CD14-positive monocyte (primary cell): ENCODE measurements around the gene NNAT. TPM values are rescaled to one million over a fixed set of nuclear protein-coding genes. Genes with fewer than 3 reads are reported as not detected.

Source experiments
- DNase-seq, 3 donors: peaks; one replicate each; pipeline ENCODE4 v3.0.0-alpha.2; 2011 to 2022
- H2AFZ ChIP-seq: 2 replicates; pipeline ENCODE4 v1.6.0; 2012; ENCODE audit warnings: mild to moderate bottlenecking, low read depth, low read length, inconsistent platforms; ENCODE audit not compliant: insufficient read depth, poor library complexity, severe bottlenecking
- H3K27ac ChIP-seq, 2 donors: 1 replicate in 1 of 2; 2 replicates in 1 of 2; pipeline ENCODE4 v1.5.1; 2012 to 2013; ENCODE audit warnings: low read length in 2 of 2, control low read depth in 1 of 2, inconsistent platforms in 1 of 2, low read depth in 1 of 2, mild to moderate bottlenecking in 1 of 2
- H3K27me3 ChIP-seq, 2 donors: one replicate each; pipeline versions ENCODE4 v1.6.0 to v1.6.1; 2011 to 2013; ENCODE audit warnings: low read length in 2 of 2; ENCODE audit not compliant: control insufficient read depth in 2 of 2, insufficient read depth in 2 of 2
- H3K36me3 ChIP-seq, 2 donors: replicated peaks in 1 of 2; 1 replicate in 1 of 2; 2 replicates in 1 of 2; pipeline versions ENCODE4 v1.5.1 to v1.6.1; 2012 to 2013; ENCODE audit warnings: low read length in 2 of 2, control low read depth in 1 of 2, inconsistent platforms in 1 of 2, mild to moderate bottlenecking in 1 of 2; ENCODE audit not compliant: insufficient read depth in 2 of 2, control insufficient read depth in 1 of 2
- H3K4me1 ChIP-seq, 2 donors: 1 replicate in 1 of 2; 2 replicates in 1 of 2; pipeline versions ENCODE4 v1.5.1 to v1.6.1; 2012 to 2013; ENCODE audit warnings: low read length in 2 of 2, control low read depth in 1 of 2, inconsistent platforms in 1 of 2, mild to moderate bottlenecking in 1 of 2, moderate library complexity in 1 of 2; ENCODE audit not compliant: insufficient read depth in 2 of 2, control insufficient read depth in 1 of 2
- H3K4me2 ChIP-seq: replicated peaks from 2 replicates; pipeline ENCODE3; 2012; ENCODE audit warnings: low read length, moderate library complexity, mild to moderate bottlenecking; ENCODE audit not compliant: poor library complexity, severe bottlenecking; ENCODE audit errors: extremely low read depth
- H3K4me3 ChIP-seq, 3 experiments: fragments of 200-600 bp in 1 of 3; sonication (generic) in 1 of 3; replicated peaks in 1 of 3; 1 replicate in 2 of 3; 2 replicates in 1 of 3; pipeline ENCODE4 v1.5.1; 2011 to 2013; ENCODE audit warnings: low read length in 3 of 3, mild to moderate bottlenecking in 3 of 3, control low read depth in 2 of 3, low read depth in 2 of 3, inconsistent platforms in 1 of 3, moderate library complexity in 1 of 3
- H3K79me2 ChIP-seq: 2 replicates; pipeline ENCODE4 v1.6.0; 2012; ENCODE audit warnings: mild to moderate bottlenecking, control low read depth, inconsistent platforms, low read length, moderate library complexity; ENCODE audit not compliant: insufficient read depth
- H3K9ac ChIP-seq: 2 replicates; pipeline ENCODE4 v1.6.0; 2017; ENCODE audit warnings: low read length, mild to moderate bottlenecking; ENCODE audit not compliant: insufficient read depth, poor library complexity, severe bottlenecking
- H3K9me3 ChIP-seq, 2 donors: replicated peaks in 1 of 2; 1 replicate in 1 of 2; 2 replicates in 1 of 2; pipeline versions ENCODE4 v1.5.1 to v1.6.1; 2012 to 2013; ENCODE audit warnings: low read length in 2 of 2, control low read depth in 1 of 2; ENCODE audit not compliant: control insufficient read depth in 1 of 2, insufficient read depth in 1 of 2
- H4K20me1 ChIP-seq: 2 replicates; pipeline ENCODE4 v1.6.0; 2012; ENCODE audit warnings: mild to moderate bottlenecking, low read length, control low read depth, moderate library complexity; ENCODE audit not compliant: insufficient read depth
- H3K27ac Mint-ChIP-seq, 7 donors: one replicate each; pipeline ENCODE4 v1.8.0; 2020; ENCODE audit warnings: mild to moderate bottlenecking in 7 of 7, mixed read lengths in 7 of 7, moderate library complexity in 6 of 7, inconsistent platforms in 2 of 7
- H3K27me3 Mint-ChIP-seq, 3 donors: one replicate each; pipeline ENCODE4 v1.8.0; 2021 to 2022; ENCODE audit warnings: low read depth in 3 of 3, mild to moderate bottlenecking in 3 of 3, mixed read lengths in 3 of 3, moderate library complexity in 3 of 3, inconsistent platforms in 1 of 3
- H3K36me3 Mint-ChIP-seq, 2 donors: one replicate each; pipeline ENCODE4 v1.8.0; 2020; ENCODE audit warnings: mixed read lengths in 2 of 2, inconsistent platforms in 1 of 2, mild to moderate bottlenecking in 1 of 2
- H3K4me1 Mint-ChIP-seq: one replicate; pipeline ENCODE4 v1.8.0; 2020; ENCODE audit warnings: mild to moderate bottlenecking, mixed read lengths
- H3K4me3 Mint-ChIP-seq, 2 donors: one replicate each; pipeline ENCODE4 v1.8.0; 2020; ENCODE audit warnings: mild to moderate bottlenecking in 2 of 2, mixed read lengths in 2 of 2, moderate library complexity in 1 of 2
- H3K9me3 Mint-ChIP-seq, 7 donors: one replicate each; pipeline ENCODE4 v1.8.0; 2020 to 2022; ENCODE audit warnings: mixed read lengths in 7 of 7, mild to moderate bottlenecking in 6 of 7, moderate library complexity in 6 of 7, inconsistent platforms in 2 of 7
- WGBS: methylation state at CpG from one replicate; pipeline ENCODE4 v1.1.5; 2013; ENCODE audit warnings: missing lambda C conversion rate; ENCODE audit not compliant: insufficient coverage; 5-methylcytosine and 5-hydroxymethylcytosine counted together
- intact Hi-C, 2 donors: fragments of 100-400 bp; cut with micrococcal nuclease; formaldehyde crosslinking; loops; one replicate each; pipeline versions ENCODE4 v1.15.0 to v1.15.1; 2023
- polyA plus RNA-seq, 3 donors: library from polyadenylated mRNA; depleted of rRNA in 1 of 3; unstranded in 2 of 3; stranded (reverse) in 1 of 3; fragments of 300-500 nt in 2 of 3; fragments of >200 nt in 1 of 3; fragmentation: Illumina TruSeq in 2 of 3; gene quantifications; 1 replicate in 2 of 3; 2 replicates in 1 of 3; pipeline ENCODE4 v1.2.3, GENCODE V29; 2012 to 2021
- TF ChIP-seq, protein P1 (sequence below): fragments of 200-600 bp; IDR thresholded peaks from one replicate; pipeline ENCODE4 v1.8.0; 2022; ENCODE audit warnings: antibody characterized with exemption, mild to moderate bottlenecking

NNAT gene
- polyA plus RNA-seq, 3 donors, result not detected

DNA sequence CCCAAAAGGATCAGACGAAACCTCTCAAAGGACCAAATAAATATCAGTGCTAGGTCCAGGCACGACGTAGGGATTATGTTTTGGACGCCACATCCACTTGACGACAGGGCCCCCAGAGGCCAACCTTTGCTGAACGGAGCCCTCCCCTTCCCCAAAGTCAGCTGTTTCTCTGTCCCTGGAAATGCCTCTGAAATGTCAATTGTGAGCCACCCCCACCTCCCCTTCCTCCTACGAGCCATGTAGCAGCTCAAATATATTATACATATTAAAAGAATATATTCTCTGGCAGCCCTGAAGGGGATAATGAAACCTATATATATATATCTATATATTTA is 46.2 kb downstream of the NNAT start:
- no peak overlapping the region for H3K27ac Mint-ChIP-seq
- no peak overlapping the region for H3K9ac ChIP-seq
- H3K9me3 ChIP-seq, result no peaks in the 10 kb centered on the region
- no peak for DNase-seq
- no peak overlapping the region for H3K4me2 ChIP-seq
- H3K36me3 ChIP-seq, result no peaks in the 10 kb centered on the region
- H3K4me3 ChIP-seq, result no peak overlapping the region
- intact Hi-C loops, result loop anchor here (5.0 to 10.0 kb wide), 2 partner anchors 425 to 428 kb away; no protein-coding TSS in a partner anchor
- H4K20me1 ChIP-seq, result no peaks in the 10 kb centered on the region
- 34% methylated on average over 5 of the region's 7 CpGs for WGBS
- H3K27me3 Mint-ChIP-seq, result peaks cover 37 to 68% (median 47%) of the 10 kb centered on the region in 3 donors
- H3K4me1 Mint-ChIP-seq, result peaks cover 6% of the 10 kb centered on the region
- no peaks in the 10 kb centered on the region for H3K36me3 Mint-ChIP-seq
- H3K27me3 ChIP-seq, result peaks cover 9 to 38% of the 10 kb centered on the region in 2 donors
- no peaks in the 10 kb centered on the region for H3K4me1 ChIP-seq
- H3K9me3 Mint-ChIP-seq, result peaks cover 0 to 3% (median 0%) of the 10 kb centered on the region in 7 donors
- peak overlapping the region in 1 of 2 donors; percentile 46 for H3K4me3 Mint-ChIP-seq
- H3K27ac ChIP-seq, result no peak overlapping the region
- H2AFZ ChIP-seq, result no peak overlapping the region
- TF ChIP-seq, protein P1, sequence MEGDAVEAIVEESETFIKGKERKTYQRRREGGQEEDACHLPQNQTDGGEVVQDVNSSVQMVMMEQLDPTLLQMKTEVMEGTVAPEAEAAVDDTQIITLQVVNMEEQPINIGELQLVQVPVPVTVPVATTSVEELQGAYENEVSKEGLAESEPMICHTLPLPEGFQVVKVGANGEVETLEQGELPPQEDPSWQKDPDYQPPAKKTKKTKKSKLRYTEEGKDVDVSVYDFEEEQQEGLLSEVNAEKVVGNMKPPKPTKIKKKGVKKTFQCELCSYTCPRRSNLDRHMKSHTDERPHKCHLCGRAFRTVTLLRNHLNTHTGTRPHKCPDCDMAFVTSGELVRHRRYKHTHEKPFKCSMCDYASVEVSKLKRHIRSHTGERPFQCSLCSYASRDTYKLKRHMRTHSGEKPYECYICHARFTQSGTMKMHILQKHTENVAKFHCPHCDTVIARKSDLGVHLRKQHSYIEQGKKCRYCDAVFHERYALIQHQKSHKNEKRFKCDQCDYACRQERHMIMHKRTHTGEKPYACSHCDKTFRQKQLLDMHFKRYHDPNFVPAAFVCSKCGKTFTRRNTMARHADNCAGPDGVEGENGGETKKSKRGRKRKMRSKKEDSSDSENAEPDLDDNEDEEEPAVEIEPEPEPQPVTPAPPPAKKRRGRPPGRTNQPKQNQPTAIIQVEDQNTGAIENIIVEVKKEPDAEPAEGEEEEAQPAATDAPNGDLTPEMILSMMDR, result no peak
- H3K79me2 ChIP-seq, result no peaks in the 10 kb centered on the region

DNA sequence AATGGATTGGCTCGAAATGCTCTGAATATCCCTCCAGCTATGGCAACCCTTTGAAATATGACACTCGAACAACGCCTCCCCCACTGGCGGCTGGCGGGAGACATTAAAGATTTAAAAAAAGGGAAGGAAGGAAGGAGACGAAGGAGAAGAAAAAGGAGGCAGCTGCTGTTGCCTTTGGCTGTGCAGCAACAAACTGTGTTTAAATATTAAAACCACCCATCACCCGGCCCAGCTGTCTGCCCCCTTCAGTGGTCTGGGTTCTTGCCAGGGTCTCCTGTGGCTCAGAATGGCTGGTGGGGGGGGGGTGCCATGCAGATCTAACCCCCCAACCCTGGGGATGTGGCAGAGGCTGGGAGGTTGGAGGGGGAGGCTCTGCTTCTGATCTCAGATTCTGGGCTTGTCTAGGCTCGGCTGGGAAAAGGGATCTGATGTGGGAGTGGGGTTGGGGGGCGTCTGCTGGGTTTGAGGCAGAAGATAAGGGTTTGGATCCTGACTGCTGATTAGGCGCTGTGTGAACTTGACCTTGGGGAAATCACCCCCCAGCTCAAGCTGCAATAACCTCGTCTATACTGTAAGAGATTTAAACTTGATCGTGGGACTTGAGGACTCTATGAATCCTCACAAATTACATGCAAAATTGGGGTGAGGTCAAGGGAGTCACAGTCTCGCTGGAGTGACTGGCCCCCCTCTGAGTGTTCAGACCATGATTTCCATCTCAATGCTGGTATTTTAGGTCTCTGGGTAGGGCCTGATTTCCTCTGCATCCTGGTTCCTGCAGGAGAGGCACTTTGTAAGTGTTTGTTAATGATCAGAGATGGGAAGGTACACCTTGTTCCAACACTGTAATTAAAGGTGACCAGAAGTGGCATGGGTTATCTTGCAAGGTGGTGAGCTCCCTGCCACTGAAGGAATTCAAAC is 46.9 kb downstream of the NNAT start:
- Mint-ChIP-seq H3K9me3 (peaks cover 0 to 5% (median 0%) of the 10 kb centered on the region in 7 donors), H3K27me3 (peaks cover 37 to 67% (median 46%) of the 10 kb centered on the region in 3 donors), H3K4me3 (peak overlapping the region in 1 of 2 donors; percentile 21), H3K36me3 (no peaks in the 10 kb centered on the region), H3K27ac (no peak overlapping the region), H3K4me1 (peaks cover 6% of the 10 kb centered on the region)
- TF ChIP-seq, protein P1, result no peak
- H4K20me1 ChIP-seq, result no peaks in the 10 kb centered on the region
- DNase-seq, result no peak
- H3K36me3 ChIP-seq, result no peaks in the 10 kb centered on the region
- H3K9ac ChIP-seq, result no peak overlapping the region
- no peak overlapping the region for H3K4me3 ChIP-seq
- no peak overlapping the region for H2AFZ ChIP-seq
- no CpG with 5 or more reads among the region's 13 CpGs for WGBS
- H3K27me3 ChIP-seq, result peaks cover 9 to 35% of the 10 kb centered on the region in 2 donors
- H3K27ac ChIP-seq, result no peak overlapping the region
- H3K4me1 ChIP-seq, result no peaks in the 10 kb centered on the region
- H3K79me2 ChIP-seq, result no peaks in the 10 kb centered on the region
- no peak overlapping the region for H3K4me2 ChIP-seq
- H3K9me3 ChIP-seq, result no peaks in the 10 kb centered on the region
- intact Hi-C loops, result loop anchor here (5.0 to 10.0 kb wide), 2 partner anchors 424 to 427 kb away; no protein-coding TSS in a partner anchor
